AG04449 (cell line): ENCODE data around the gene RPLP1.

Experiments used
- CTCF ChIA-PET: fragments of 350-600 bp; formaldehyde crosslinking; extraction: SDS; loops from one replicate; lab custom pipeline; 2021; ENCODE audit warnings: antibody characterized with exemption; lab: Yijun Ruan, JAX
- POLR2A ChIA-PET: fragments of 400-600, 350-600 bp; formaldehyde crosslinking; extraction: SDS; loops from one replicate; lab custom pipeline; 2020; ENCODE audit warnings: antibody characterized with exemption, inconsistent platforms; lab: Yijun Ruan, JAX
- DNase-seq: peaks from one replicate; pipeline ENCODE4 v3.0.0-alpha.2; 2010; ENCODE audit warnings: low read depth, low spot score
- H3K4me3 ChIP-seq: 2 replicates; pipeline ENCODE4 v1.5.1; 2011; ENCODE audit warnings: low read depth, mild to moderate bottlenecking, control low read depth, low read length
- CTCF ChIP-seq: IDR thresholded peaks from one replicate; pipeline ENCODE4 v1.5.1; 2011; ENCODE audit warnings: mild to moderate bottlenecking, moderate library complexity, low read length, control low read depth, inconsistent platforms; ENCODE audit not compliant: insufficient read depth; ENCODE audit errors: missing control alignments

The RPLP1 gene

GRCh38 chr15:69489073-69489571 lies 36.5 kb downstream of the RPLP1 start:
- ChIA-PET POLR2A (no interaction called here), CTCF (interaction anchor here (7.3 kb wide), 1 partner anchor 12 kb away, joined by 69 read pairs; no protein-coding TSS in a partner anchor)
- DNase-seq, result no peak
- no peak for TF ChIP-seq CTCF
- H3K4me3 ChIP-seq, result no peak overlapping the region

DNA sequence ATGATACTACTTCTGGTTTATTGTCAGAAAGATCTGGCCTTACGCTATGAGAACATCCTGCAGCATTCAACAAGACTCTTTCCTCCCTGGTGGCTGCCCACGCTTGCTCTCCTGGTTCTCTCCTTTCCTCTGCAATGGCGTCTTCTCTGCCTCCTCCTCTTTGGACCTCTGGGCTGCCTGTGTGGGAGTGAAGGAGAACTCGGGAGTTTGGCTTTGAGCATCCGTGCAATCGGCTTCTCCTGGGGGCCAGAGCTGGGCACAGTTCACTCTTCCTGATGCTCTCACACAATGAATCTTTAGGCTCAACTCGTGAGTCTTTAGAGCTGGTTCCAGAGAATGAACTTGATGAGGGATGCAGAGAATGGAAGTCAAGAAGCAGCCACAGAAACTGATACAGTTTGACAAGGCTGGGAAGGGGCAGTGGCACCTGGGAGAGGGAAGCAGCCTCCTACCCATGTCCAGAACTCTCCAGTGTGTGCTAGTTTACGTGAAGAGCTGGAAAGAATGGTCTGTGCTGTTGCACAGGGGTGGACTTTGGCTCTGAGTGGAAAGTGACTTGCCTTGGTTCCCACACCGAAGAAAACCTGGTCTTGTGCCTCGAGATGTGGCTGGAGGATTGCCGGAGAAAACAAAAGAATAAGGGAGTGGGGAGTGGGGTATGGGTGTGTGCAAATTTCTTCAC lies 37.9 kb downstream of the RPLP1 start:
- POLR2A ChIA-PET, result no interaction called here
- no peak for DNase-seq
- no peak for TF ChIP-seq CTCF
- H3K4me3 ChIP-seq, result no peak overlapping the region
- CTCF ChIA-PET, result interaction anchor here (0.7 to 7.3 kb wide), 2 partner anchors 14 to 970 kb away, joined by 3 to 69 read pairs; no protein-coding TSS in a partner anchor

DNA sequence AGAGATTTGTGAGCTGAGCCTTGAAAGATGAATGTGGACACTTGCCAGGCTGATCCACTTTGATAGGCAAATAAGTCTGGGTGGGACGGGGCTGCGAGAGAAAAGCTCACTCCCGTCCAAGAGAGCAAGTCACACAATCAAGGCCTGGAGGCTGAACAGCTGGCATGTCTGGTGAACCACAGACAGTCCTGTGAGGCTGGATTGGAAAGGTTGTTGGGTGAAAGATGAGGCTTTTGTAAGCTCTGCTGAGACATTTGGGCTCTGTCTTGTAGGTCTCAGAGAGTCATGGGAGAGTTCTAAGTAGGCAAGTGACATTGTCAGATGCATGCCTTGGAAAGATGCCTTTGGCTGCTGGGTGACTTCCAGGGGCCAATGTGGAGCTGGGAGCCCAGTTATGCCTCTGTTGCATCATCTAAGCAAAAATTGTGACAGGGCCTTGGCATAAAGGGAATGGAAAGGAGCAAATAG lies 38.5 kb downstream of the RPLP1 start:
- TF ChIP-seq CTCF, result no peak
- ChIA-PET CTCF (interaction anchor here (0.7 to 7.3 kb wide), 2 partner anchors 14 to 969 kb away, joined by 3 to 69 read pairs; no protein-coding TSS in a partner anchor), POLR2A (no interaction called here)
- H3K4me3 ChIP-seq, result no peak overlapping the region
- DNase-seq, result no peak

- ChIA-PET POLR2A (no interaction called here), CTCF (interaction anchor here (1.1 to 2.1 kb wide), 3 partner anchors 9 to 31 kb away, joined by 3 to 16 read pairs (median 4); no protein-coding TSS in a partner anchor)
- no peak for DNase-seq
- TF ChIP-seq CTCF, result no peak
- no peak overlapping the region for H3K4me3 ChIP-seq
Observed at GRCh38 chr15:69493406-69493805, 40.8 kb downstream of the RPLP1 start.

- TF ChIP-seq CTCF, result no peak
- DNase-seq, result no peak
- ChIA-PET POLR2A (no interaction called here), CTCF (no interaction called here)
- H3K4me3 ChIP-seq, result no peak overlapping the region
Observed at GRCh38 chr15:69496001-69496400, 43.4 kb downstream of the RPLP1 start.

DNA sequence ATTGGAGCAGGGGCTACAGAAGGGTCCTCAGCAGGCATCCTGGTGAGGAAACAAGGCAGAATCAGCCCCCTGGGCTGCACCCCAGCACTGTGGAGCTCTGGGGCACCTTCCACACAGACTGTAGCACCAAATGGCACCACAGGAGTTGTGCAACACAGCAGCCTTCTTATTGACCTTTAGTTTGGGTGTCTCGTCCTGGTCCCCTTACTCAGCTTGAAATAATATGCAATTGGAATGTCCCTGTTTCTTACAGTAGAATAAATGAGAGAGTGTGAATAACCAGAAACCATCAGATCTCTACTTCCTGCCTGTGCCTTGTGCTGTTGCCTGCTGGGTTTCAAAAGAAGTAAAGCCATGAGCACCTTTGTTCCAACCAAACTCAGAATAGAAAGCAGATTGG lies 44.5 kb downstream of the RPLP1 start:
- no peak for TF ChIP-seq CTCF
- no peak for DNase-seq
- CTCF ChIA-PET, result no interaction called here
- POLR2A ChIA-PET, result no interaction called here
- no peak overlapping the region for H3K4me3 ChIP-seq
